ENCODE data around the gene ZDHHC14.

DNA sequence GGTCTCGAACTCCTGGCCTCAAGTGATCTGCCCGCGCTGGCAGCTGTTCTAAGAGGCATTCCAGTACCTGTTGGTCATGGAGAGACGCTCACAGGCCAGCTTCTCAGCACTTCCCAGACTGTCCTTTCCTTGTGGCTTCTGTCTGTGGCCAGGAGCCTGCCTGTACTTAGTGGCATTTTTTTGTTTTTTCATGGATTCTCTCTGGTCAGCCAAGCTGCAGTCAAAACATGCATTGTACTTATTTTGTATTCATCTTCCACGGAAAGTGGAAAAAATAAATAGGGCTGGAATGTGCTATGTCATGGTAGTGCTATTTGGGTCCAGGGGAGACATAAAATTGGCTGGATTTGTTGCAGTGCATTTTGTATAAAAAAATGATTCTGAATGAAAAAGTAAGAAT is 29.1 kb downstream of the ZDHHC14 start:
- TF ChIP-seq, protein P1, sequence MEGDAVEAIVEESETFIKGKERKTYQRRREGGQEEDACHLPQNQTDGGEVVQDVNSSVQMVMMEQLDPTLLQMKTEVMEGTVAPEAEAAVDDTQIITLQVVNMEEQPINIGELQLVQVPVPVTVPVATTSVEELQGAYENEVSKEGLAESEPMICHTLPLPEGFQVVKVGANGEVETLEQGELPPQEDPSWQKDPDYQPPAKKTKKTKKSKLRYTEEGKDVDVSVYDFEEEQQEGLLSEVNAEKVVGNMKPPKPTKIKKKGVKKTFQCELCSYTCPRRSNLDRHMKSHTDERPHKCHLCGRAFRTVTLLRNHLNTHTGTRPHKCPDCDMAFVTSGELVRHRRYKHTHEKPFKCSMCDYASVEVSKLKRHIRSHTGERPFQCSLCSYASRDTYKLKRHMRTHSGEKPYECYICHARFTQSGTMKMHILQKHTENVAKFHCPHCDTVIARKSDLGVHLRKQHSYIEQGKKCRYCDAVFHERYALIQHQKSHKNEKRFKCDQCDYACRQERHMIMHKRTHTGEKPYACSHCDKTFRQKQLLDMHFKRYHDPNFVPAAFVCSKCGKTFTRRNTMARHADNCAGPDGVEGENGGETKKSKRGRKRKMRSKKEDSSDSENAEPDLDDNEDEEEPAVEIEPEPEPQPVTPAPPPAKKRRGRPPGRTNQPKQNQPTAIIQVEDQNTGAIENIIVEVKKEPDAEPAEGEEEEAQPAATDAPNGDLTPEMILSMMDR (IDR thresholded peaks at IDR 0.05): no peak
- TF ChIP-seq POLR2A (IDR thresholded peaks at IDR 0.05): no peak

Measured in Peyer's patch (tissue), 4 donors.